ENCODE data around the gene CNTN4. TPM values are rescaled to one million over a fixed set of nuclear protein-coding genes. Genes with fewer than 3 reads are reported as not detected.

Gene CNTN4
- total RNA-seq, 1 donor from 2014 or later: 1.6 TPM

DNA sequence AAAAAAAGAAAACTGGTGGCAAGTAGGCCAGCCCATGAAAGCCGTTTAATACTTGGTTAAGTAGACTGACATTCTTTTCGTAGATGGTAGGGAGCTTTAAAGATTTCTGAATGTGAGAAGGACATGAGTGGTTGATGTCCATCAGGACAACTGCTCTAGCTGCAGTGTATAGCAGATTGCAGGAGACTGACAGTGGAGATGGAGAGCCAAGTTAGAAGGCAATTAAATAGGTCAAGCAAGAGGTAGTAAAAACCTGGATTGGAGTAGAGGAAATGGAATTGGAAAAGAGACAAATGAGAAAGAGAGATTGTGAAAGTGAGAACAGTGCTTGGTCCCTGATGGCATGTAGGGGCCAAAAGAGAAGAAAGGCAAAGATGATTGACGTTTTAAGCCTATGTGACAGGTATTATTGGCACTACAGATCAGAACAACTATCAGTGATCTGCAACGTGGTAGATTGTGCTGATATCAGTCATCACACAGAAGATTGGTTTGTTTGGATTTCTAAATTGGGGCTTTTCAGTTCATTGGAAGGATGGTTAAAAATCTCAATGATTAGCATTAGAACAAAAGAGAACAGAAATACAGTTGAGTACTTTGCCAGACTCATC, 74.0 kb downstream of the CNTN4 start:
- no peak for DNase-seq (ENCODE audit: low read depth)
- TF ChIP-seq, protein P1, sequence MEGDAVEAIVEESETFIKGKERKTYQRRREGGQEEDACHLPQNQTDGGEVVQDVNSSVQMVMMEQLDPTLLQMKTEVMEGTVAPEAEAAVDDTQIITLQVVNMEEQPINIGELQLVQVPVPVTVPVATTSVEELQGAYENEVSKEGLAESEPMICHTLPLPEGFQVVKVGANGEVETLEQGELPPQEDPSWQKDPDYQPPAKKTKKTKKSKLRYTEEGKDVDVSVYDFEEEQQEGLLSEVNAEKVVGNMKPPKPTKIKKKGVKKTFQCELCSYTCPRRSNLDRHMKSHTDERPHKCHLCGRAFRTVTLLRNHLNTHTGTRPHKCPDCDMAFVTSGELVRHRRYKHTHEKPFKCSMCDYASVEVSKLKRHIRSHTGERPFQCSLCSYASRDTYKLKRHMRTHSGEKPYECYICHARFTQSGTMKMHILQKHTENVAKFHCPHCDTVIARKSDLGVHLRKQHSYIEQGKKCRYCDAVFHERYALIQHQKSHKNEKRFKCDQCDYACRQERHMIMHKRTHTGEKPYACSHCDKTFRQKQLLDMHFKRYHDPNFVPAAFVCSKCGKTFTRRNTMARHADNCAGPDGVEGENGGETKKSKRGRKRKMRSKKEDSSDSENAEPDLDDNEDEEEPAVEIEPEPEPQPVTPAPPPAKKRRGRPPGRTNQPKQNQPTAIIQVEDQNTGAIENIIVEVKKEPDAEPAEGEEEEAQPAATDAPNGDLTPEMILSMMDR (conservative IDR thresholded peaks at IDR 0.05; ENCODE audit: low read depth, low read length): no peak
- no peak overlapping the region for H3K4me3 ChIP-seq (ENCODE audit: low read depth, low read length)

DNA sequence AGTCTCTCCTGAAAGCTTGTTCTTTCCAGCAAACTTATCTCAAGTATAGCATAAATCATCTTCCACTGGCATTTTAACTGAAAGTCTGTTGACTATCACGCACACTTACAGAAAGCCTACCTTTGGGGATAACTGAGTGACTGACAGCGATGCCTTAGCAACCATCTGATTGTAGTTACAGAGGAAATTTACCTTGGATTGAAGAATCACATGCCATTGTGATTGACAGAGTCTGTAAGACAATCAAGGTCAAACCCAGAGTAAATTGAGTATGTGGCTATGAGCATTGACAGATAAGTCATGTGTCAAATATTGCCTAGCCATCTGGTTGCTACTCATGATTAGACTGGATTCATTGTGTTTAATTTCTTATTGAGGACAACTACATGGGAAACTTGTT, 82.0 kb downstream of the CNTN4 start:
- DNase-seq (ENCODE audit: low read depth): no peak
- TF ChIP-seq, protein P1 (conservative IDR thresholded peaks at IDR 0.05; ENCODE audit: low read depth, low read length): no peak
- H3K4me3 ChIP-seq (ENCODE audit: low read depth, low read length): no peak overlapping the region

DNA sequence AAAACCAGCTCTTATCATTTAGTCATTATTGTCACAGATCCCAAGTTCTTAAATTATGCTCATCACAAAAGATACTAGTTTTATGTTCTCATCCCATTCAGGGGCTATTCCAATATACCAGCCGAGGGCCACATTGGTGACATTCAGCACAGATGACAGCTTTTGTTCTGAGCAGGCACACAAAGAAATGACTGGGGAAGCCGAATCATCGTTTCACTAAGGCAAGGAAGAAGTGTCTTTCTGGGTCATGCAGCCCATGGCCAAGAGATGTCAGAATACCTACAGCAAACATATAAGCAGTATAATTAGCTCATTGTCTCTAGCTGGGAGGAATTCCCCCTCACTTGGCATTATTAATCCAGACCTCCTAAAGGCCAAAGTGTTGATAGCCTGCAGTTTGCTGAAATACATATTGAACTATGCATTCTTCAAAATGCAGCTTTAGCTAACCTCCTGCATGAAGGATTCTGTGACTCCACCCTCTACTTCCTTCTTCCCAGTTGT, 100.2 kb downstream of the CNTN4 start:
- H3K4me3 ChIP-seq (ENCODE audit: low read depth, low read length): no peak overlapping the region
- TF ChIP-seq, protein P1 (conservative IDR thresholded peaks at IDR 0.05; ENCODE audit: low read depth, low read length): no peak
- DNase-seq (ENCODE audit: low read depth): no peak

DNA sequence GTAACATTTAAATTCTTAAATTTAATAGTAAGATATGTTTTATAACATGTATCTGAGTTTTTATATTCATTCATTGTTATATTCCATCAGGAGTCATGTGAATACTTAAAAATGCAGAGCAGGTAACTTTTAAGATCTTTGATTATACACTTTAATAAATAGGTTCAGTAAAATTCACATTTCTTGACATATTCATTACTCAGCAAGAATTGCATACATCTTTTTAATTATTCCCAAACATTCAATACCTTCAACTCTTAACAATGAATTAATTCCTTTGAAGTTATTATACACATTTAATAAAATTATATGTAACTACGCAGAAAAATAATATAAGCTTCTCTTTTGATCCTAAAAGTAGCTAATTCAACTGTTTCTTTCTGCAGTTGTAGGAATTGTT, 105.4 kb downstream of the CNTN4 start:
- DNase-seq (ENCODE audit: low read depth): no peak
- TF ChIP-seq, protein P1 (conservative IDR thresholded peaks at IDR 0.05; ENCODE audit: low read depth, low read length): no peak
- H3K4me3 ChIP-seq (ENCODE audit: low read depth, low read length): no peak overlapping the region

DNA sequence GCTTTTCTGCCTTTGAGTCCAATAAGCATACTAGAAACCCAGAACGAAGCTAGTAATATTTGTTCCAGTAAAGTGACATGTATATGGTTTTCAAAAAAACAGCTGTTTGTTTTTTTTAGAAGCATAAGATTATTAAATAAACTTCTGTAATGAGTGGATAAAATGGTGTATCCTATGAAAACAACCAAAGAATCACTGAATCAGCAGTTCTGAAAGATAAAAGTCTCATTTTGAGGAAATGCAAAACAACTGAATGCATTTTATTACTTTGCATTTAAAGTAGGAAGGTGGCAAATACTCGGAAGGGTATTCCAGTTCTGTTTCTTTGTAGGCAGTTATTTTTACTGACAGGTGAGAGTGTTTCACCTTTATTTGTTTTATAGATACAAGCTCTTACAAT, 107.0 kb downstream of the CNTN4 start:
- no peak overlapping the region for H3K4me3 ChIP-seq (ENCODE audit: low read depth, low read length)
- DNase-seq (ENCODE audit: low read depth): no peak
- TF ChIP-seq, protein P1 (conservative IDR thresholded peaks at IDR 0.05; ENCODE audit: low read depth, low read length): no peak

DNA sequence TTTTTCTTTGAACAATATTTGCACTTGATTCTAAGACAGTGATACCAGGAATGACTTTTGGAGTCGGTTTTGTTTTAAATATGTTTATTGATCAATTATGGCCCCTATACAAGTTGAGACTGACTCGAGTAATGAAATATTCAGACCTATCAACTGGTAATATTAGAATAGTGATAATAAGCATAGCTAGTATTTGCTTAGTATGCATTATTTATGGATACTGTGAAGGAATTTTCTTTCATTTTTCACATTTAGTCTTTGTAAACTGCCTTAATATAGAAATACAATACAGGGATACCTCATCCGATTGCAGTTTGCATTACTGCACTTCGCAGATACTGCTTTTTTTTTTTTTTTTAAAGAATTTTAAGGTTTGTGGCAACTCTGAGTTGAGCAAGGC, 107.9 kb downstream of the CNTN4 start:
- no peak for DNase-seq (ENCODE audit: low read depth)
- no peak overlapping the region for H3K4me3 ChIP-seq (ENCODE audit: low read depth, low read length)
- TF ChIP-seq, protein P1 (conservative IDR thresholded peaks at IDR 0.05; ENCODE audit: low read depth, low read length): no peak

DNA sequence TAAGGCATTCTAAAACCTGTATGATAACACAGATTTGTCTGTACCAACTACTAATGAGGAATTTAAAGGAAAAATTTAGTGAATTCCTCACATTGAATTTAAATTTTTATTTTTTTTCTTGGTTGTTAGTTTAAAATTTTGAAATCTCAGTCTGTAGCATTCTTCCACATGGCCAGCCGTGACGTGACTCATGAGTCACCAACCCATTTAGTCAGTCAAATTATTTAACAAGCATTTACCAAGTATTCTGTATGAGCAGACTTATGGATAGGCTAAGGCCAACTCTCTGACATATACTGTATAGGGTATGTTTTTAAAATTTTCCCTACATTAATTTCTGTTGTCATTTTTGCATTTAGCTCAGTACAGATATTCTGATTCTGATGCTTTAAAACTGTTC, 112.9 kb downstream of the CNTN4 start:
- DNase-seq (ENCODE audit: low read depth): no peak
- TF ChIP-seq, protein P1 (conservative IDR thresholded peaks at IDR 0.05; ENCODE audit: low read depth, low read length): no peak
- no peak overlapping the region for H3K4me3 ChIP-seq (ENCODE audit: low read depth, low read length)

Data from epithelial cell of proximal tubule (primary cell).